Mucosa of descending colon (tissue), 3 donors: ENCODE measurements around the gene KPNA4. TPM values are rescaled to one million over a fixed set of nuclear protein-coding genes. Genes with fewer than 3 reads are reported as not detected.

Experiments used
- ATAC-seq: fragments of 200-7000 bp; cut with Tn5 transposase; one replicate; pipeline ENCODE4 v1.9.1; 2020; ENCODE audit warnings: mild to moderate bottlenecking, moderate library complexity
- DNase-seq, 3 donors: peaks; one replicate each; pipeline ENCODE4 v3.0.0-alpha.2; 2020
- H3K36me3 ChIP-seq: fragments of 200-600 bp; one replicate; pipeline ENCODE4 v1.8.0; 2021; ENCODE audit warnings: low read depth, mild to moderate bottlenecking
- H3K4me1 ChIP-seq: fragments of 200-600 bp; one replicate; pipeline ENCODE4 v1.8.0; 2021; ENCODE audit warnings: low read depth, mild to moderate bottlenecking
- H3K4me3 ChIP-seq: fragments of 200-600 bp; one replicate; pipeline ENCODE4 v1.8.0; 2021; ENCODE audit warnings: mild to moderate bottlenecking
- H3K9me3 ChIP-seq: fragments of 200-600 bp; one replicate; pipeline ENCODE4 v1.8.0; 2021; ENCODE audit warnings: mild to moderate bottlenecking
- CTCF ChIP-seq: fragments of 200-600 bp; IDR thresholded peaks from one replicate; pipeline ENCODE4 v1.8.0; 2022; ENCODE audit warnings: antibody characterized with exemption, mild to moderate bottlenecking
- intact Hi-C, 2 donors: fragments of 100-400 bp; cut with DNase I in 1 of 2; cut with micrococcal nuclease in 1 of 2; formaldehyde crosslinking; loops; one replicate each; pipeline versions ENCODE4 v1.11.0 to v1.11.1; 2022; cut with DNase I, micrococcal nuclease
- total RNA-seq, 3 donors: library from RNA; stranded (reverse); fragmentation: NEBNext Ultra II Directional in 2 of 3; extraction: Animal tissue kit (Norgen Biotek cat#: 25700) in 2 of 3; gene quantifications; one replicate each; pipeline versions ENCODE4 v1.2.1 to v1.2.4, GENCODE V29; 2021 to 2023
- donor health status: DM: no; HTN: no; CAD: no; lungs with moderate emphysema.
- donor health status: DM: no; HTN: no; CAD: no.
- donor health status: DM: no; HTN: yes; CAD: no.

KPNA4 gene
- total RNA-seq, 3 donors from 2014 or later: 46.2 to 91.0 (median 48.1) TPM

GRCh38 chr3:160598865-160599264 is 33.5 kb upstream of the KPNA4 start:
- intact Hi-C loops: no loop called here

GRCh38 chr3:160588023-160588422 is 22.7 kb upstream of the KPNA4 start:
- Histone ChIP-seq H3K36me3 (no peaks in the 10 kb centered on the region), H3K4me3 (no peak overlapping the region), H3K4me1 (no peaks in the 10 kb centered on the region), H3K9me3 (no peaks in the 10 kb centered on the region)
- DNase-seq (no peak), ATAC-seq (no peak)
- no peak for TF ChIP-seq CTCF
- intact Hi-C loops: no loop called here

More at GRCh38 chr3:160598865-160599264, 33.5 kb upstream of the KPNA4 start:
- no peaks in the 10 kb centered on the region for H3K4me1 ChIP-seq
- DNase-seq: no peak
- no peak for TF ChIP-seq CTCF
- H3K36me3 ChIP-seq: no peaks in the 10 kb centered on the region
- H3K4me3 ChIP-seq: no peak overlapping the region
- H3K9me3 ChIP-seq: no peaks in the 10 kb centered on the region
- no peak for ATAC-seq

- no peak for TF ChIP-seq CTCF
- no peak for ATAC-seq
- no peak for DNase-seq
- H3K4me1 ChIP-seq: no peaks in the 10 kb centered on the region
- no peak overlapping the region for H3K4me3 ChIP-seq
- no peaks in the 10 kb centered on the region for H3K9me3 ChIP-seq
- H3K36me3 ChIP-seq: no peaks in the 10 kb centered on the region
- intact Hi-C loops: no loop called here
Measured at GRCh38 chr3:160587105-160587504, 21.7 kb upstream of the KPNA4 start.

GRCh38 chr3:160586679-160587078 is 21.3 kb upstream of the KPNA4 start:
- Histone ChIP-seq H3K4me3 (no peak overlapping the region), H3K4me1 (no peaks in the 10 kb centered on the region), H3K9me3 (no peaks in the 10 kb centered on the region), H3K36me3 (no peaks in the 10 kb centered on the region)
- DNase-seq (no peak), ATAC-seq (no peak)
- intact Hi-C loops: no loop called here
- no peak for TF ChIP-seq CTCF

GRCh38 chr3:160583451-160583850 is 18.1 kb upstream of the KPNA4 start:
- Histone ChIP-seq H3K9me3 (peaks cover 2% of the 10 kb centered on the region), H3K4me3 (no peak overlapping the region), H3K4me1 (no peaks in the 10 kb centered on the region), H3K36me3 (no peaks in the 10 kb centered on the region)
- ATAC-seq (no peak), DNase-seq (no peak)
- intact Hi-C loops: no loop called here
- no peak for TF ChIP-seq CTCF

- intact Hi-C loops: no loop called here
- DNase-seq (no peak), ATAC-seq (no peak)
- H3K4me3 ChIP-seq: no peak overlapping the region
- H3K36me3 ChIP-seq: no peaks in the 10 kb centered on the region
- H3K4me1 ChIP-seq: no peaks in the 10 kb centered on the region
- TF ChIP-seq CTCF: no peak
- H3K9me3 ChIP-seq: peaks cover 2% of the 10 kb centered on the region
Measured at GRCh38 chr3:160580938-160581337, 15.6 kb upstream of the KPNA4 start.
